K562 (cell line): ENCODE data around the gene EXOC2.

ENCODE experiments used
- CTCF ChIP-seq, 3 experiments: IDR thresholded peaks in 2 of 3; conservative IDR thresholded peaks in 1 of 3; 2 replicates each; pipeline ENCODE4 v1.5.1; 2011 to 2012; ENCODE audit warnings: low read length in 3 of 3, mild to moderate bottlenecking in 3 of 3, control low read depth in 2 of 3, improper control_type of control experiment in 1 of 3, inconsistent platforms in 1 of 3, low read depth in 1 of 3, mixed read lengths in 1 of 3, moderate library complexity in 1 of 3; ENCODE audit not compliant: insufficient read depth in 2 of 3
- HDAC2 ChIP-seq: fragments of 450-650 bp; IDR thresholded peaks from 2 replicates; pipeline ENCODE4 v1.6.1; 2016; ENCODE audit warnings: mild to moderate bottlenecking
- IRF2 ChIP-seq: sonication (generic); formaldehyde crosslinking; IDR thresholded peaks from 2 replicates; pipeline ENCODE4 v1.8.1; 2022; ENCODE audit warnings: mild to moderate bottlenecking, missing genetic modification reagents
- MCM2 ChIP-seq: fragments of 450-650 bp; IDR thresholded peaks from 2 replicates; pipeline ENCODE4 v1.6.1; 2017; ENCODE audit warnings: low read depth, mild to moderate bottlenecking
- POLR2A ChIP-seq: fragments of 450-650 bp; conservative IDR thresholded peaks from 2 replicates; pipeline ENCODE4 v1.6.1; 2016
- SMC3 ChIP-seq: conservative IDR thresholded peaks from 2 replicates; pipeline ENCODE4 v1.6.1; 2011; ENCODE audit warnings: low read depth, low read length, improper control_type of control experiment; ENCODE audit not compliant: insufficient read depth
- TEAD2 ChIP-seq: fragments of 450-650 bp; IDR thresholded peaks from 2 replicates; pipeline ENCODE4 v1.6.1; 2016; ENCODE audit warnings: missing genetic modification characterization, control low read depth, missing compliant biosample characterization

- TF ChIP-seq MCM2 = no peak
- no peak for TF ChIP-seq IRF2 (CRISPR knock-in tag)
- no peak for TF ChIP-seq POLR2A
- TF ChIP-seq CTCF (IDR thresholded peaks at IDR 0.05 in 2 of 3, conservative IDR thresholded peaks at IDR 0.05 in 1 of 3; ENCODE audit: insufficient read depth in 2 of 3, low read depth in 1 of 3, low read length in 3 of 3) = no peak
- no peak for TF ChIP-seq TEAD2
- no peak for TF ChIP-seq HDAC2
- TF ChIP-seq SMC3 = no peak
Measured at GRCh38 chr6:520820-521219, 172.1 kb downstream of the EXOC2 start.
